H9 (cell line): ENCODE data around the gene SH3RF3. TPM values are rescaled to one million over a fixed set of nuclear protein-coding genes. Genes with fewer than 3 reads are reported as not detected.

Experiments
- DNase-seq: peaks from one replicate; pipeline ENCODE4 v3.0.0-alpha.2; 2017
- H2AFZ ChIP-seq: one replicate; pipeline ENCODE4 v1.6.1; 2013; ENCODE audit warnings: mild to moderate bottlenecking, low read length, control low read depth, moderate library complexity
- H2AK5ac ChIP-seq: 2 replicates; pipeline ENCODE4 v1.6.1; 2013; ENCODE audit warnings: low read length, control low read depth, mixed read lengths; ENCODE audit not compliant: insufficient read length
- H2BK120ac ChIP-seq: one replicate; pipeline ENCODE4 v1.6.1; 2013; ENCODE audit warnings: low read depth, mild to moderate bottlenecking, low read length, control low read depth, inconsistent platforms; ENCODE audit not compliant: poor library complexity, severe bottlenecking
- H2BK12ac ChIP-seq: 2 replicates; pipeline ENCODE4 v1.6.1; 2013; ENCODE audit warnings: low read length, control low read depth, mixed read lengths, low read depth; ENCODE audit not compliant: insufficient read length
- H2BK15ac ChIP-seq: 2 replicates; pipeline ENCODE4 v1.6.1; 2013; ENCODE audit warnings: low read depth, low read length, control low read depth
- H2BK20ac ChIP-seq: one replicate; pipeline ENCODE4 v1.6.1; 2013; ENCODE audit warnings: low read depth, mild to moderate bottlenecking, low read length, control low read depth, inconsistent platforms; ENCODE audit not compliant: poor library complexity, severe bottlenecking
- H2BK5ac ChIP-seq: 2 replicates; pipeline ENCODE4 v1.6.1; 2013; ENCODE audit warnings: low read length, control low read depth, mixed read lengths; ENCODE audit not compliant: insufficient read length
- H3K14ac ChIP-seq: 2 replicates; pipeline ENCODE4 v1.6.1; 2013; ENCODE audit warnings: low read length, control low read depth; ENCODE audit not compliant: insufficient read depth
- H3K18ac ChIP-seq: 2 replicates; pipeline ENCODE4 v1.6.1; 2013; ENCODE audit warnings: low read depth, mild to moderate bottlenecking, mixed read lengths, low read length, control low read depth; ENCODE audit not compliant: insufficient read length
- H3K23ac ChIP-seq: 2 replicates; pipeline ENCODE4 v1.6.1; 2013; ENCODE audit warnings: low read length, control low read depth, mixed read lengths, low read depth; ENCODE audit not compliant: insufficient read length
- H3K23me2 ChIP-seq: 2 replicates; pipeline ENCODE4 v1.6.1; 2013; ENCODE audit warnings: low read depth, mild to moderate bottlenecking, mixed read lengths, low read length, control low read depth; ENCODE audit not compliant: insufficient read length, poor library complexity, severe bottlenecking
- H3K27ac ChIP-seq: 2 replicates; pipeline ENCODE4 v1.5.1; 2013; ENCODE audit warnings: low read length, control low read depth, mixed read lengths, low read depth; ENCODE audit not compliant: insufficient read length
- H3K27me3 ChIP-seq: 2 replicates; pipeline ENCODE4 v1.6.1; 2013; ENCODE audit warnings: low read length, control low read depth, inconsistent platforms; ENCODE audit not compliant: insufficient read depth
- H3K4ac ChIP-seq: 2 replicates; pipeline ENCODE4 v1.6.1; 2013; ENCODE audit warnings: low read depth, mild to moderate bottlenecking, control low read depth, inconsistent platforms, low read length, moderate library complexity
- H3K4me1 ChIP-seq: 2 replicates; pipeline ENCODE4 v1.6.1; 2013; ENCODE audit warnings: low read length, control low read depth, inconsistent platforms; ENCODE audit not compliant: insufficient read depth
- H3K4me2 ChIP-seq: 2 replicates; pipeline ENCODE4 v1.6.1; 2013; ENCODE audit warnings: low read length, control low read depth, mixed read lengths; ENCODE audit not compliant: insufficient read length, insufficient read depth
- H3K56ac ChIP-seq: 2 replicates; pipeline ENCODE4 v1.6.1; 2013; ENCODE audit warnings: low read depth, mild to moderate bottlenecking, mixed read lengths, low read length, control low read depth; ENCODE audit not compliant: insufficient read length
- H3K79me1 ChIP-seq: 2 replicates; pipeline ENCODE4 v1.6.1; 2013; ENCODE audit warnings: low read depth, mild to moderate bottlenecking, moderate library complexity, low read length, control low read depth, inconsistent platforms; ENCODE audit not compliant: insufficient read depth, poor library complexity, severe bottlenecking
- H3K79me2 ChIP-seq: 2 replicates; pipeline ENCODE4 v1.6.1; 2013; ENCODE audit warnings: low read length, control low read depth, inconsistent platforms; ENCODE audit not compliant: insufficient read depth
- H3K9ac ChIP-seq: 2 replicates; pipeline ENCODE4 v1.6.1; 2013; ENCODE audit warnings: low read length, control low read depth, mixed read lengths; ENCODE audit not compliant: insufficient read length; ENCODE audit errors: extremely low read depth
- H3K9me3 ChIP-seq: one replicate; pipeline ENCODE4 v1.6.1; 2013; ENCODE audit warnings: low read depth, low read length, inconsistent platforms; ENCODE audit not compliant: control insufficient read depth
- H3T11ph ChIP-seq: one replicate; pipeline ENCODE4 v1.6.1; 2013; ENCODE audit warnings: mild to moderate bottlenecking, low read length, control low read depth, inconsistent platforms
- H4K20me1 ChIP-seq: one replicate; pipeline ENCODE4 v1.6.1; 2013; ENCODE audit not compliant: control insufficient read depth, insufficient read length, insufficient read depth
- H4K5ac ChIP-seq: 2 replicates; pipeline ENCODE4 v1.6.1; 2013; ENCODE audit warnings: low read depth, mild to moderate bottlenecking, mixed read lengths, low read length, control low read depth; ENCODE audit not compliant: insufficient read length
- H4K8ac ChIP-seq: replicated peaks from 2 replicates; pipeline ENCODE4 v1.6.1; 2013; ENCODE audit warnings: low read length, control low read depth, mixed read lengths, low read depth; ENCODE audit not compliant: insufficient read length
- H4K91ac ChIP-seq: 2 replicates; pipeline ENCODE4 v1.6.1; 2013; ENCODE audit warnings: low read depth, mild to moderate bottlenecking, moderate library complexity, mixed read lengths, low read length, control low read depth; ENCODE audit not compliant: insufficient read length
- H3K27ac Mint-ChIP-seq, 3 experiments: 2 replicates in 2 of 3; 3 replicates in 1 of 3; pipeline ENCODE4 v1.8.0; 2020 to 2021; ENCODE audit warnings: mixed read lengths in 3 of 3, mild to moderate bottlenecking in 1 of 3, moderate library complexity in 1 of 3
- H3K27me3 Mint-ChIP-seq: 2 replicates; pipeline ENCODE4 v1.8.0; 2021; ENCODE audit warnings: low read depth, mild to moderate bottlenecking, moderate library complexity, mixed read lengths
- H3K36me3 Mint-ChIP-seq, 3 experiments: 2 replicates in 2 of 3; 3 replicates in 1 of 3; pipeline ENCODE4 v1.8.0; 2020 to 2021; ENCODE audit warnings: low read depth in 3 of 3, mixed read lengths in 3 of 3; ENCODE audit not compliant: insufficient read depth in 1 of 3
- H3K4me1 Mint-ChIP-seq, 2 experiments: 2 replicates each; pipeline ENCODE4 v1.8.0; 2020; ENCODE audit warnings: mixed read lengths in 2 of 2
- H3K4me3 Mint-ChIP-seq, 2 experiments: 2 replicates in 1 of 2; 3 replicates in 1 of 2; pipeline ENCODE4 v1.8.0; 2020 to 2021; ENCODE audit warnings: mild to moderate bottlenecking in 2 of 2, mixed read lengths in 2 of 2, moderate library complexity in 1 of 2
- H3K9me3 Mint-ChIP-seq, 2 experiments: 2 replicates in 1 of 2; 3 replicates in 1 of 2; pipeline ENCODE4 v1.8.0; 2020; ENCODE audit warnings: mild to moderate bottlenecking in 2 of 2, mixed read lengths in 2 of 2, moderate library complexity in 1 of 2
- WGBS: extraction: QIAGEN DNeasy Blood & Tissue Kit; methylation state at CpG from one replicate; pipeline ENCODE4 v1.1.7; 2013; ENCODE audit warnings: missing lambda C conversion rate, low lambda C conversion rate, mixed read lengths; ENCODE audit not compliant: insufficient read length; ENCODE audit errors: extremely low coverage; 5-methylcytosine and 5-hydroxymethylcytosine counted together
- total RNA-seq: library from RNA; stranded (reverse); gene quantifications from 2 replicates; pipeline ENCODE4 v1.2.1, GENCODE V29; 2021
- TF ChIP-seq, protein P1 (sequence below): fragments of 200-600 bp; sonication (generic); conservative IDR thresholded peaks from 3 replicates; pipeline ENCODE4 v1.8.0; 2021; ENCODE audit warnings: antibody characterized with exemption, mild to moderate bottlenecking

The SH3RF3 gene
- total RNA-seq, 1 experiment from 2014 or later, result 0.46 TPM

DNA sequence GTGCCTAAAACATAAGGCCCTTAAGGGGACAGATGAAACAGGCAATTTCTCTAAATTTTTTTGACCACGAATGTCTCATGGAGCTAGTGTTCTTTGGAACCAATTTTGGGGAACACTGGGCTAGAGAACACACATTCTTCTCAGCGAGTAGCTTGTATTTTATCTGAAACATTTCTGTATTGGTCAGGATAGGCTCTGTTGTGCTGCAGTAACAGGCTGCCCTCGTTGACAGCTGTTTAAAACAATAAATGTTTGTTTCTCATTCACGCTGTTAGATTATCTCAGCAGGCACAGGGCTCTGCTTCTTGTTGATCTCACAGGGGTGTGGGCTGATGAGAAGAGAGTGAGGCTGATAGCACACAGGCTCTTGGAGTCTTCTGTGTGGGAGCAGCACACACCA, 105.3 kb downstream of the SH3RF3 start:
- no peak overlapping the region for H2BK15ac ChIP-seq
- no peak overlapping the region for H3K9ac ChIP-seq
- no peak overlapping the region for H3K18ac ChIP-seq
- DNase-seq, result no peak
- H3K4ac ChIP-seq, result no peak overlapping the region
- H3K4me3 Mint-ChIP-seq, result no peak overlapping the region
- H3K79me1 ChIP-seq, result no peaks in the 10 kb centered on the region
- no CpG with 5 or more reads among the region's 4 CpGs for WGBS
- TF ChIP-seq, protein P1, sequence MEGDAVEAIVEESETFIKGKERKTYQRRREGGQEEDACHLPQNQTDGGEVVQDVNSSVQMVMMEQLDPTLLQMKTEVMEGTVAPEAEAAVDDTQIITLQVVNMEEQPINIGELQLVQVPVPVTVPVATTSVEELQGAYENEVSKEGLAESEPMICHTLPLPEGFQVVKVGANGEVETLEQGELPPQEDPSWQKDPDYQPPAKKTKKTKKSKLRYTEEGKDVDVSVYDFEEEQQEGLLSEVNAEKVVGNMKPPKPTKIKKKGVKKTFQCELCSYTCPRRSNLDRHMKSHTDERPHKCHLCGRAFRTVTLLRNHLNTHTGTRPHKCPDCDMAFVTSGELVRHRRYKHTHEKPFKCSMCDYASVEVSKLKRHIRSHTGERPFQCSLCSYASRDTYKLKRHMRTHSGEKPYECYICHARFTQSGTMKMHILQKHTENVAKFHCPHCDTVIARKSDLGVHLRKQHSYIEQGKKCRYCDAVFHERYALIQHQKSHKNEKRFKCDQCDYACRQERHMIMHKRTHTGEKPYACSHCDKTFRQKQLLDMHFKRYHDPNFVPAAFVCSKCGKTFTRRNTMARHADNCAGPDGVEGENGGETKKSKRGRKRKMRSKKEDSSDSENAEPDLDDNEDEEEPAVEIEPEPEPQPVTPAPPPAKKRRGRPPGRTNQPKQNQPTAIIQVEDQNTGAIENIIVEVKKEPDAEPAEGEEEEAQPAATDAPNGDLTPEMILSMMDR, result no peak
- H3K23me2 ChIP-seq, result no peaks in the 10 kb centered on the region
- no peak overlapping the region for H2AK5ac ChIP-seq
- no peak overlapping the region for H3K14ac ChIP-seq
- H3K9me3 ChIP-seq, result no peaks in the 10 kb centered on the region
- peaks cover 2 to 4% of the 10 kb centered on the region in 2 experiments for H3K4me1 Mint-ChIP-seq
- H3K27ac ChIP-seq, result no peak overlapping the region
- no peak overlapping the region for H2BK5ac ChIP-seq
- H4K5ac ChIP-seq, result no peak overlapping the region
- H2AFZ ChIP-seq, result no peak overlapping the region
- peaks cover 0 to 4% (median 0%) of the 10 kb centered on the region in 3 experiments; a peak in 2 of 7 replicates for H3K36me3 Mint-ChIP-seq
- no peak overlapping the region for H4K8ac ChIP-seq
- no peaks in the 10 kb centered on the region for H4K20me1 ChIP-seq
- H2BK120ac ChIP-seq, result no peak overlapping the region
- no peak overlapping the region for H3K4me2 ChIP-seq
- no peak overlapping the region for H3K23ac ChIP-seq
- no peaks in the 10 kb centered on the region; the same call in none of the 2 replicates for H3K27me3 Mint-ChIP-seq
- no peak overlapping the region for H2BK20ac ChIP-seq
- H3K4me1 ChIP-seq, result peaks cover under 1% of the 10 kb centered on the region; the same call in 1 of the 2 replicates
- H4K91ac ChIP-seq, result no peak overlapping the region
- H3K79me2 ChIP-seq, result no peaks in the 10 kb centered on the region
- no peak overlapping the region for H3K56ac ChIP-seq
- H3K27me3 ChIP-seq, result no peaks in the 10 kb centered on the region
- H3K27ac Mint-ChIP-seq, result no peak overlapping the region
- H2BK12ac ChIP-seq, result no peak overlapping the region
- peaks cover 0 to 4% of the 10 kb centered on the region in 2 experiments; a peak in 2 of 5 replicates for H3K9me3 Mint-ChIP-seq
- no peak overlapping the region for H3T11ph ChIP-seq
